Effector memory CD8-positive, alpha-beta T cell (primary cell): ENCODE results near the gene TRIM37.

Experiments used
- ATAC-seq: fragments of 150-1000 bp; cut with Tn5 transposase; replicated peaks from 2 replicates; pipeline ENCODE4 v1.10.0; 2021; ENCODE audit warnings: mild to moderate bottlenecking, moderate library complexity
- DNase-seq, 3 experiments: peaks; one replicate each; pipeline ENCODE4 v3.0.0; 2021
- H3K27ac Mint-ChIP-seq, 2 donors: one replicate each; pipeline ENCODE4 v1.8.0; 2022; ENCODE audit warnings: mild to moderate bottlenecking in 2 of 2, mixed read lengths in 2 of 2, moderate library complexity in 2 of 2
- H3K27me3 Mint-ChIP-seq, 2 donors: one replicate each; pipeline ENCODE4 v1.8.0; 2022; ENCODE audit warnings: mixed read lengths in 2 of 2
- H3K36me3 Mint-ChIP-seq: one replicate; pipeline ENCODE4 v1.8.0; 2022; ENCODE audit warnings: mild to moderate bottlenecking, moderate library complexity, mixed read lengths; ENCODE audit not compliant: insufficient read depth
- H3K4me1 Mint-ChIP-seq, 2 donors: one replicate each; pipeline ENCODE4 v1.8.0; 2022; ENCODE audit warnings: low read depth in 2 of 2, mixed read lengths in 2 of 2
- H3K4me3 Mint-ChIP-seq, 2 donors: one replicate each; pipeline ENCODE4 v1.8.0; 2022; ENCODE audit warnings: mild to moderate bottlenecking in 2 of 2, mixed read lengths in 2 of 2, moderate library complexity in 2 of 2
- H3K9me3 Mint-ChIP-seq, 2 donors: one replicate each; pipeline ENCODE4 v1.8.0; 2022; ENCODE audit warnings: mixed read lengths in 2 of 2

The TRIM37 gene

GRCh38 chr17:58991718-58992331, 114.9 kb downstream of the TRIM37 start:
- ATAC-seq (no peak), DNase-seq (no peak)
- H3K27me3 Mint-ChIP-seq = no peaks in the 10 kb centered on the region
- no peaks in the 10 kb centered on the region for H3K9me3 Mint-ChIP-seq
- H3K4me3 Mint-ChIP-seq = no peak overlapping the region
- peaks cover 3% of the 10 kb centered on the region for H3K36me3 Mint-ChIP-seq
- H3K27ac Mint-ChIP-seq = no peak overlapping the region
- H3K4me1 Mint-ChIP-seq = no peaks in the 10 kb centered on the region

GRCh38 chr17:58989629-58990028, 117.1 kb downstream of the TRIM37 start:
- no peak overlapping the region for H3K27ac Mint-ChIP-seq
- no peak for DNase-seq
- H3K27me3 Mint-ChIP-seq = no peaks in the 10 kb centered on the region
- no peaks in the 10 kb centered on the region for H3K9me3 Mint-ChIP-seq
- no peak overlapping the region for H3K4me3 Mint-ChIP-seq
- peaks cover 3% of the 10 kb centered on the region for H3K36me3 Mint-ChIP-seq
- no peak for ATAC-seq
- H3K4me1 Mint-ChIP-seq = no peaks in the 10 kb centered on the region

- H3K4me3 Mint-ChIP-seq = no peak overlapping the region
- H3K4me1 Mint-ChIP-seq = no peaks in the 10 kb centered on the region
- ATAC-seq (no peak), DNase-seq (no peak)
- H3K36me3 Mint-ChIP-seq = no peaks in the 10 kb centered on the region
- H3K9me3 Mint-ChIP-seq = no peaks in the 10 kb centered on the region
- no peak overlapping the region for H3K27ac Mint-ChIP-seq
- H3K27me3 Mint-ChIP-seq = no peaks in the 10 kb centered on the region
Measured at GRCh38 chr17:58985971-58986370, 120.7 kb downstream of the TRIM37 start.

GRCh38 chr17:58985367-58985766, 121.3 kb downstream of the TRIM37 start:
- DNase-seq (no peak), ATAC-seq (no peak)
- H3K27ac Mint-ChIP-seq = no peak overlapping the region
- H3K36me3 Mint-ChIP-seq = no peaks in the 10 kb centered on the region
- no peaks in the 10 kb centered on the region for H3K27me3 Mint-ChIP-seq
- no peaks in the 10 kb centered on the region for H3K4me1 Mint-ChIP-seq
- no peaks in the 10 kb centered on the region for H3K9me3 Mint-ChIP-seq
- H3K4me3 Mint-ChIP-seq = no peak overlapping the region

- no peak overlapping the region for H3K4me3 Mint-ChIP-seq
- no peak overlapping the region for H3K27ac Mint-ChIP-seq
- no peaks in the 10 kb centered on the region for H3K36me3 Mint-ChIP-seq
- H3K27me3 Mint-ChIP-seq = no peaks in the 10 kb centered on the region
- H3K4me1 Mint-ChIP-seq = no peaks in the 10 kb centered on the region
- no peak for DNase-seq
- no peak for ATAC-seq
- H3K9me3 Mint-ChIP-seq = no peaks in the 10 kb centered on the region
Measured at GRCh38 chr17:58982626-58983025, 124.1 kb downstream of the TRIM37 start.

GRCh38 chr17:58980706-58981481, 125.8 kb downstream of the TRIM37 start:
- Mint-ChIP-seq H3K27me3 (no peaks in the 10 kb centered on the region), H3K4me1 (no peaks in the 10 kb centered on the region), H3K4me3 (no peak overlapping the region), H3K36me3 (no peaks in the 10 kb centered on the region), H3K27ac (no peak overlapping the region), H3K9me3 (no peaks in the 10 kb centered on the region)
- ATAC-seq (no peak), DNase-seq (no peak)

- no peak overlapping the region for H3K27ac Mint-ChIP-seq
- DNase-seq (no peak), ATAC-seq (no peak)
- H3K27me3 Mint-ChIP-seq = no peaks in the 10 kb centered on the region
- no peaks in the 10 kb centered on the region for H3K4me1 Mint-ChIP-seq
- no peaks in the 10 kb centered on the region for H3K36me3 Mint-ChIP-seq
- H3K9me3 Mint-ChIP-seq = no peaks in the 10 kb centered on the region
- H3K4me3 Mint-ChIP-seq = no peak overlapping the region
Measured at GRCh38 chr17:58976541-58976940, 130.1 kb downstream of the TRIM37 start.

- Mint-ChIP-seq H3K27ac (no peak overlapping the region), H3K27me3 (no peaks in the 10 kb centered on the region), H3K4me1 (no peaks in the 10 kb centered on the region)
Measured at GRCh38 chr17:58974354-58974753, 132.3 kb downstream of the TRIM37 start.

GRCh38 chr17:58970609-58971450, 135.8 kb downstream of the TRIM37 start:
- no peaks in the 10 kb centered on the region for H3K27me3 Mint-ChIP-seq

More at GRCh38 chr17:58974354-58974753, 132.3 kb downstream of the TRIM37 start:
- DNase-seq (no peak), ATAC-seq (no peak)
- Mint-ChIP-seq H3K36me3 (no peaks in the 10 kb centered on the region), H3K9me3 (no peaks in the 10 kb centered on the region), H3K4me3 (no peak overlapping the region)

GRCh38 chr17:58969612-58970011, 137.1 kb downstream of the TRIM37 start:
- DNase-seq (no peak), ATAC-seq (no peak)
- H3K27ac Mint-ChIP-seq = no peak overlapping the region
- H3K36me3 Mint-ChIP-seq = no peaks in the 10 kb centered on the region
- peaks cover 6 to 7% of the 10 kb centered on the region in 2 donors for H3K4me1 Mint-ChIP-seq
- H3K4me3 Mint-ChIP-seq = no peak overlapping the region
- H3K27me3 Mint-ChIP-seq = no peaks in the 10 kb centered on the region
- H3K9me3 Mint-ChIP-seq = no peaks in the 10 kb centered on the region

More at GRCh38 chr17:58970609-58971450, 135.8 kb downstream of the TRIM37 start:
- ATAC-seq = no peak
- no peaks in the 10 kb centered on the region for H3K9me3 Mint-ChIP-seq
- no peak for DNase-seq
- H3K36me3 Mint-ChIP-seq = no peaks in the 10 kb centered on the region
- H3K4me3 Mint-ChIP-seq = no peak overlapping the region
- peaks cover 6 to 7% of the 10 kb centered on the region in 2 donors for H3K4me1 Mint-ChIP-seq
- H3K27ac Mint-ChIP-seq = no peak overlapping the region

- no peaks in the 10 kb centered on the region for H3K36me3 Mint-ChIP-seq
- no peaks in the 10 kb centered on the region for H3K9me3 Mint-ChIP-seq
- no peaks in the 10 kb centered on the region for H3K27me3 Mint-ChIP-seq
- H3K4me3 Mint-ChIP-seq = no peak overlapping the region
- ATAC-seq (peak; percentile 35), DNase-seq (no peak)
- peaks cover 6 to 7% of the 10 kb centered on the region in 2 donors for H3K4me1 Mint-ChIP-seq
- H3K27ac Mint-ChIP-seq = peak overlapping the region in 1 of 2 donors; percentile 27
Measured at GRCh38 chr17:58969156-58969555, 137.5 kb downstream of the TRIM37 start.

- Mint-ChIP-seq H3K4me1 (peaks cover 6 to 7% of the 10 kb centered on the region in 2 donors), H3K4me3 (peak overlapping the region; percentile 3 to 36), H3K27ac (peak overlapping the region; percentile 27 to 69), H3K36me3 (no peaks in the 10 kb centered on the region), H3K9me3 (no peaks in the 10 kb centered on the region), H3K27me3 (no peaks in the 10 kb centered on the region)
- ATAC-seq = peak; percentile 77
- DNase-seq = peak in 2 of 3 experiments; percentile 4 to 11
Measured at GRCh38 chr17:58968426-58969061, 138.1 kb downstream of the TRIM37 start.

- Mint-ChIP-seq H3K27ac (no peak overlapping the region), H3K4me1 (peaks cover 6 to 7% of the 10 kb centered on the region in 2 donors), H3K4me3 (no peak overlapping the region), H3K36me3 (no peaks in the 10 kb centered on the region), H3K27me3 (no peaks in the 10 kb centered on the region), H3K9me3 (no peaks in the 10 kb centered on the region)
- DNase-seq (no peak), ATAC-seq (no peak)
Measured at GRCh38 chr17:58966208-58966607, 140.5 kb downstream of the TRIM37 start.
